A673 (cell line): Measurements from ENCODE around the gene TUBA1C.

ENCODE experiments used
- EZH2 ChIP-seq: fragments of 200-600 bp; sonication (generic); IDR thresholded peaks from 2 replicates; pipeline ENCODE4 v1.6.1; 2017; ENCODE audit warnings: borderline replicate concordance, low read depth, mild to moderate bottlenecking, mixed read lengths, antibody characterized with exemption, low read length; ENCODE audit not compliant: poor library complexity, severe bottlenecking
- TF ChIP-seq, protein P1 (sequence below): fragments of 300-800, 200-600 bp; sonication (generic); conservative IDR thresholded peaks from 2 replicates; pipeline ENCODE4 v1.5.1; 2017; ENCODE audit warnings: low read depth, mild to moderate bottlenecking, antibody characterized with exemption, low read length, moderate library complexity, mixed read lengths

DNA sequence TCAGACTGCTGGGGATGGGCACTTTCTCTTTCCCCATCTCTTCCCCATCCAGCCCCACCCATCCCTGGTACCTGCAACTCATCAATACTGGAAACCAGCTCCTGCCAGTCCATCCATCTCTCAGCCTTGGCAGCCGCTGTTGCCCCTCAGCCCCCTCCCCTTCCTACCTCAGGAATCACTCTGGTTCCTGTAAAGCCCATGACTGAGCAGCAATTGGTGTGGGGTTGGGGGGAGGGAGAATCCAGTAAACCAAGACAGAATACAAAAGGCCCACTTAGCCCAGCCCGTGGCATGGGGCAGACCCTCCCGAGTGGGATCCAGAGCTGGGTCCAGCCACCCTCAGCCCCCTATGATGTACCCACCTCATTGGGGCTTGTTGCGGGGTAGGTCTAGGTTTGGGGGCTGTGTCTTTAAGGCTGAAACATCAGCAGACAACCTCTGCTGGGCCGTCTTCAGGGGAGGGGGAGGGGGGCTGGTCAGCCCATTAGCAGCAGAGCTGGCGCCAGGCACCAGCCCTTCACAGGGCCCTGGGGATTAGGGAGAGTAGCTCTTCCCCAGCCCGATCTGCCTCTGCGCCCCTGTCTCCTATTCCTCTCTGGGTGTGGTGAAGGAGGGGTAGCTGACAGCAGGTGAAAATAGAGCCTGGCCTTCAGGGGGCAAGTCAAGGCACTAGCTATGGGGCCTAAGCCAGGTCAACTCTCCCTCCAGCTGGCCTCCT lies 29.4 kb downstream of the TUBA1C start:
- TF ChIP-seq, protein P1, sequence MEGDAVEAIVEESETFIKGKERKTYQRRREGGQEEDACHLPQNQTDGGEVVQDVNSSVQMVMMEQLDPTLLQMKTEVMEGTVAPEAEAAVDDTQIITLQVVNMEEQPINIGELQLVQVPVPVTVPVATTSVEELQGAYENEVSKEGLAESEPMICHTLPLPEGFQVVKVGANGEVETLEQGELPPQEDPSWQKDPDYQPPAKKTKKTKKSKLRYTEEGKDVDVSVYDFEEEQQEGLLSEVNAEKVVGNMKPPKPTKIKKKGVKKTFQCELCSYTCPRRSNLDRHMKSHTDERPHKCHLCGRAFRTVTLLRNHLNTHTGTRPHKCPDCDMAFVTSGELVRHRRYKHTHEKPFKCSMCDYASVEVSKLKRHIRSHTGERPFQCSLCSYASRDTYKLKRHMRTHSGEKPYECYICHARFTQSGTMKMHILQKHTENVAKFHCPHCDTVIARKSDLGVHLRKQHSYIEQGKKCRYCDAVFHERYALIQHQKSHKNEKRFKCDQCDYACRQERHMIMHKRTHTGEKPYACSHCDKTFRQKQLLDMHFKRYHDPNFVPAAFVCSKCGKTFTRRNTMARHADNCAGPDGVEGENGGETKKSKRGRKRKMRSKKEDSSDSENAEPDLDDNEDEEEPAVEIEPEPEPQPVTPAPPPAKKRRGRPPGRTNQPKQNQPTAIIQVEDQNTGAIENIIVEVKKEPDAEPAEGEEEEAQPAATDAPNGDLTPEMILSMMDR = no peak
- no peak for TF ChIP-seq EZH2
